Measurements from ENCODE around the gene FBXL17.

FBXL17 gene

GRCh38 chr5:108386345-108387061 lies 4.6 kb upstream of the FBXL17 start:
- Histone ChIP-seq H3K4me1 (ENCODE audit: low read length) (peaks cover 41% of the 10 kb centered on the region), H2AFZ (ENCODE audit: low read depth, low read length) (no peak overlapping the region), H3K27ac (ENCODE audit: low read length) (no peak overlapping the region), H3K27me3 (ENCODE audit: low read depth, low read length) (no peaks in the 10 kb centered on the region), H3K4me3 (ENCODE audit: low read length) (no peak overlapping the region), H3K4me2 (ENCODE audit: low read length) (no peak overlapping the region), H3K79me2 (ENCODE audit: low read length) (peaks cover 4% of the 10 kb centered on the region), H3K36me3 (replicated peaks; ENCODE audit: low read depth, low read length) (no peaks in the 10 kb centered on the region), H4K20me1 (ENCODE audit: insufficient read depth, low read length) (no peaks in the 10 kb centered on the region), H3K9me3 (ENCODE audit: insufficient read depth, low read length) (no peaks in the 10 kb centered on the region), H3K9ac (ENCODE audit: low read length) (no peak overlapping the region)
- no peak for TF ChIP-seq EZH2phosphoT487 (IDR thresholded peaks at IDR 0.05; ENCODE audit: low read depth)

DNA sequence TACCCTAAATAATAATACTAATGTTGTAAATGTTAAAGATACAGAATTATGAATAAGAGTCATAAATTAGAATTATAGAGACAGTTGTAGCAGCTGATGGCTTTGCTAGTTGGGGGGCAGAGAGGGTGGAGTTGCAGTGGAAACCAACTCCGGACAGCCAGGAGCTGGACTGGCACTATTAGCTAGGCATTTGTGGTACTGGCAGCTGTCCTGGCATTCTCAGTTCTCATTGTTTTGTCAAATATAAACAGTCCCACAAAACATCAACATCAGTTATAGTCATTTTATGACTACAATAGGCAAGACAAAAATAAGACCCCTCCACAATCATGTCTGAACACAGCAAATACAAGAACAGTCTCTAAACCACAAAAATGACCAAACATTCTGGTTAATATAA lies 2.8 kb upstream of the FBXL17 start:
- Histone ChIP-seq H3K27me3 (ENCODE audit: low read depth, low read length) (no peaks in the 10 kb centered on the region), H4K20me1 (ENCODE audit: insufficient read depth, low read length) (no peaks in the 10 kb centered on the region)

DNA sequence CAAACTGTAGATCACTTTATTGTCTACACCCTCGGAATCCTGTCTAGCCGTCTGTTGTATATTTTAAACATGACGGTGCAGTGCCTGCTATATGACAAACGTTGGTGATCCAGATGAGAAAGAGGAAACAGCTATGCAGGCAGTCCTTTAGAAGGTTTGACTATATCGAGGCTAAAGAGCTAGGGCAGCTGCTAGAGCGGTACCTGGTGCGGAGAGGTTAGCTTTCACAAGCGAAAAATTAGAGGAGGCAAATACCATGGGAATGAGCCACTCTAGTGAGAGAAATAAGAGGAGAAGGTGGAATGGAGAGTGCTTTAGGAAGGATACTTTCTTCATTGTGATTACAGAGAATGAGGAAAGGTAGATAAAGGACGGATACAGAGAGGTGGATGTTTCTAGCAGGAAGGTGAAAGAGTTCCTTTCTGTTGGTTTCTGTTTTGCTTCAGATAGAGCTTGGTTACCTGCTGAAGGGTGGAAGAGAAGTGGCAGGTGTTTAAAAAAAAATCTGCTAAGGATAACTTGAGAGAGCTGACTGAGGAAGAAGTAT lies 959 bp upstream of the FBXL17 start:
- Histone ChIP-seq H3K36me3 (replicated peaks; ENCODE audit: low read depth, low read length) (no peaks in the 10 kb centered on the region), H3K27ac (ENCODE audit: low read length) (peak overlapping the region; percentile 88), H3K9me3 (ENCODE audit: insufficient read depth, low read length) (no peaks in the 10 kb centered on the region), H3K9ac (ENCODE audit: low read length) (peak overlapping the region; percentile 90), H3K4me1 (ENCODE audit: low read length) (peaks cover 46% of the 10 kb centered on the region), H3K79me2 (ENCODE audit: low read length) (peaks cover 27% of the 10 kb centered on the region), H2AFZ (ENCODE audit: low read depth, low read length) (peak overlapping the region; percentile 60; the same call in 1 of the 2 replicates), H3K27me3 (ENCODE audit: low read depth, low read length) (no peaks in the 10 kb centered on the region), H3K4me2 (ENCODE audit: low read length) (peak overlapping the region; percentile 93), H4K20me1 (ENCODE audit: insufficient read depth, low read length) (no peaks in the 10 kb centered on the region), H3K4me3 (ENCODE audit: low read length) (peak overlapping the region; percentile 93)
- TF ChIP-seq, protein P1, sequence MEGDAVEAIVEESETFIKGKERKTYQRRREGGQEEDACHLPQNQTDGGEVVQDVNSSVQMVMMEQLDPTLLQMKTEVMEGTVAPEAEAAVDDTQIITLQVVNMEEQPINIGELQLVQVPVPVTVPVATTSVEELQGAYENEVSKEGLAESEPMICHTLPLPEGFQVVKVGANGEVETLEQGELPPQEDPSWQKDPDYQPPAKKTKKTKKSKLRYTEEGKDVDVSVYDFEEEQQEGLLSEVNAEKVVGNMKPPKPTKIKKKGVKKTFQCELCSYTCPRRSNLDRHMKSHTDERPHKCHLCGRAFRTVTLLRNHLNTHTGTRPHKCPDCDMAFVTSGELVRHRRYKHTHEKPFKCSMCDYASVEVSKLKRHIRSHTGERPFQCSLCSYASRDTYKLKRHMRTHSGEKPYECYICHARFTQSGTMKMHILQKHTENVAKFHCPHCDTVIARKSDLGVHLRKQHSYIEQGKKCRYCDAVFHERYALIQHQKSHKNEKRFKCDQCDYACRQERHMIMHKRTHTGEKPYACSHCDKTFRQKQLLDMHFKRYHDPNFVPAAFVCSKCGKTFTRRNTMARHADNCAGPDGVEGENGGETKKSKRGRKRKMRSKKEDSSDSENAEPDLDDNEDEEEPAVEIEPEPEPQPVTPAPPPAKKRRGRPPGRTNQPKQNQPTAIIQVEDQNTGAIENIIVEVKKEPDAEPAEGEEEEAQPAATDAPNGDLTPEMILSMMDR (IDR thresholded peaks at IDR 0.05; ENCODE audit: low read depth, low read length), result no peak
- TF ChIP-seq EZH2phosphoT487 (IDR thresholded peaks at IDR 0.05; ENCODE audit: low read depth), result no peak

More for the DNA sequence above, 2.8 kb upstream of the FBXL17 start:
- Histone ChIP-seq H3K36me3 (replicated peaks; ENCODE audit: low read depth, low read length) (no peaks in the 10 kb centered on the region), H3K4me3 (ENCODE audit: low read length) (no peak overlapping the region), H3K4me1 (ENCODE audit: low read length) (peaks cover 43% of the 10 kb centered on the region), H3K4me2 (ENCODE audit: low read length) (peak overlapping the region; percentile 23; the same call in 1 of the 2 replicates), H3K9me3 (ENCODE audit: insufficient read depth, low read length) (no peaks in the 10 kb centered on the region), H3K9ac (ENCODE audit: low read length) (no peak overlapping the region), H3K79me2 (ENCODE audit: low read length) (peaks cover 12% of the 10 kb centered on the region), H2AFZ (ENCODE audit: low read depth, low read length) (no peak overlapping the region), H3K27ac (ENCODE audit: low read length) (peak overlapping the region; percentile 24; the same call in 1 of the 2 replicates)
- TF ChIP-seq EZH2phosphoT487 (IDR thresholded peaks at IDR 0.05; ENCODE audit: low read depth), result no peak
- TF ChIP-seq, protein P1 (IDR thresholded peaks at IDR 0.05; ENCODE audit: low read depth, low read length), result no peak

DNA sequence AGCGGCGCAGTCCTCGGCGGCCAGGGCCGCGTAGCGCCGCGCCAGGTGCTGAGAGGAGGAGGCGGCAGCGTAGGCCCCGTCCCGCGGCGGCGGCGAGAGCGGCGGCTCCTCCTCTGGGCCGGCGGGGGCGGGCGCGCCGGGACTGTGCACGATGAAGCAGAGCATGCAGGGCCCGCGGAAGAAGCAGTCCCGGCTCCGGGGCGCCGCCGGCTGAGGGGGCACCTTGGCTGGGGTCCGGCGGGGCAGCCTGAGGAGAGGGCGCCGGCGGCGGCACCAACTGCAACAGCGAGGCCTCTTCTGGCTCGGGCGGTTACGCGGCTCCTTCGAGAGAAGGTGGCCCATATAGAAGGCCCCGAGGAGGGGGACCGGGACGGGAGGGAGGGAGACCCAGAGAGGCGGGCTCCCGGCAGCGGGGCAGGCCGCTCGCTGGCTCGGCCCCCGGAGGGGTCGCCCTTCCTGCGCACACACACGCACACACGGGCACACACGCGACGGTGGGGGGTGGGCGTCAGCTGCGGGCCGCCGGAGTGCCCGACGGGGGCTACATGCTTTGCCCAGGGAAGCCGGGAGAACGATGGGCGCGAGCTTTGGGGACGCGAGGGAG lies 446 bp downstream of the FBXL17 start:
- Histone ChIP-seq H3K27me3 (ENCODE audit: low read depth, low read length) (no peaks in the 10 kb centered on the region), H4K20me1 (ENCODE audit: insufficient read depth, low read length) (no peaks in the 10 kb centered on the region), H3K36me3 (replicated peaks; ENCODE audit: low read depth, low read length) (no peaks in the 10 kb centered on the region), H3K4me1 (ENCODE audit: low read length) (peaks cover 43% of the 10 kb centered on the region), H2AFZ (ENCODE audit: low read depth, low read length) (peak overlapping the region; percentile 21; the same call in 1 of the 2 replicates), H3K27ac (ENCODE audit: low read length) (peak overlapping the region; percentile 88), H3K79me2 (ENCODE audit: low read length) (peaks cover 27% of the 10 kb centered on the region), H3K4me2 (ENCODE audit: low read length) (peak overlapping the region; percentile 95), H3K4me3 (ENCODE audit: low read length) (peak overlapping the region; percentile 93), H3K9ac (ENCODE audit: low read length) (peak overlapping the region; percentile 90), H3K9me3 (ENCODE audit: insufficient read depth, low read length) (no peaks in the 10 kb centered on the region)
- TF ChIP-seq EZH2phosphoT487 (IDR thresholded peaks at IDR 0.05; ENCODE audit: low read depth), result no peak
- TF ChIP-seq, protein P1 (IDR thresholded peaks at IDR 0.05; ENCODE audit: low read depth, low read length), result no peak

All from OCI-LY3 (cell line).